Measurements from ENCODE around the gene FRK.
A peak's percentile ranks its signal among the peaks of the same experiment; 100 is the strongest.

FRK gene

DNA sequence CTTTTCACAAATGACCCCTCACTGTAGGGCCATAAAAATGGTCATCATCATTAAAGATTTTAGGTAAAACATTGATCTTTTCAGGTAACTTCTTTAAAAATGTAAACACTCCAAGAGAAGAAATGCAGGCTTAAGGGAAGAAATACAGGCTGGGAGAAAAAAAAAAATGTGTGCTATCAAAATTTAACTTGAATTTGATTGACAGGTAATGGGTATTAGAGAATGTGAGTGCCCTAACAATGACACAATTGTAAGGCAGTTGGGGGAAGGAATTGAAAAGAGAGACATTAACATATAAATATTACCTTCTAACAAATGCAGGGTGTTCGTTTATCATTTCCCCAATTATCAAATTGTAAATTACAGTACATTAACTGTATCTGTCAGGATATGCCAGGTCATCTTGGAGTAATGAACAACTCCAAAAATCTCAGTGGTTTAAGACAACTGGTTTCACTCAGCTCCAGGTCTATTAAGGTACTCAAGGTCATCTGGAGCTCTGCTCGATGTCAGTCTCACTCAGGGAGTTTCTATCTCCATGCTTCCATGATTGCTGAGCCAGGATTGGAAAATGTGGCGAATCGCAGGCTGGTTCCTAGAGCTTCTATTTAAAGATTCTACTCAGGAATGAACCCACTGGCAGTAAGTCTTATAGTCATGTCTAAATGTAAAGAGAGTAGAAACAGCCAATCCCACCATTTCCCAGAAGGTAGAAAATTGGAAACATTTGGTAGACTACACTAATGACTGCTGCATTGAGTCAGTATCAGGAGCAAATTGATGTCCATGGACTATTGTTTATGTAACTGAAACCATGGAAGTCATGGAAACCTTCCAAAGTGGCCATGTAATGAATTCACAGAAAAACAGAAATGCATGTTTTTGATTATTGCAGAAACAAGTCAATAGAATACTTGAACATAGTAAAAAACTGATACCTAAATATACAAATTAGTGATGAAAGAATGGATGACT, 55.6 kb downstream of the FRK start:
- TF ChIP-seq, protein P1, sequence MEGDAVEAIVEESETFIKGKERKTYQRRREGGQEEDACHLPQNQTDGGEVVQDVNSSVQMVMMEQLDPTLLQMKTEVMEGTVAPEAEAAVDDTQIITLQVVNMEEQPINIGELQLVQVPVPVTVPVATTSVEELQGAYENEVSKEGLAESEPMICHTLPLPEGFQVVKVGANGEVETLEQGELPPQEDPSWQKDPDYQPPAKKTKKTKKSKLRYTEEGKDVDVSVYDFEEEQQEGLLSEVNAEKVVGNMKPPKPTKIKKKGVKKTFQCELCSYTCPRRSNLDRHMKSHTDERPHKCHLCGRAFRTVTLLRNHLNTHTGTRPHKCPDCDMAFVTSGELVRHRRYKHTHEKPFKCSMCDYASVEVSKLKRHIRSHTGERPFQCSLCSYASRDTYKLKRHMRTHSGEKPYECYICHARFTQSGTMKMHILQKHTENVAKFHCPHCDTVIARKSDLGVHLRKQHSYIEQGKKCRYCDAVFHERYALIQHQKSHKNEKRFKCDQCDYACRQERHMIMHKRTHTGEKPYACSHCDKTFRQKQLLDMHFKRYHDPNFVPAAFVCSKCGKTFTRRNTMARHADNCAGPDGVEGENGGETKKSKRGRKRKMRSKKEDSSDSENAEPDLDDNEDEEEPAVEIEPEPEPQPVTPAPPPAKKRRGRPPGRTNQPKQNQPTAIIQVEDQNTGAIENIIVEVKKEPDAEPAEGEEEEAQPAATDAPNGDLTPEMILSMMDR (IDR thresholded peaks at IDR 0.05; ENCODE audit: extremely low read depth, insufficient read depth, missing control alignments) = no peak
- in situ Hi-C loops (cut with MboI; ENCODE audit: low pct_unique_long_range_greater_than_20kb, low sequenced_read_pairs, unreplicated experiment) = no loop called here
- no peak for DNase-seq (ENCODE audit: low spot score)

DNA sequence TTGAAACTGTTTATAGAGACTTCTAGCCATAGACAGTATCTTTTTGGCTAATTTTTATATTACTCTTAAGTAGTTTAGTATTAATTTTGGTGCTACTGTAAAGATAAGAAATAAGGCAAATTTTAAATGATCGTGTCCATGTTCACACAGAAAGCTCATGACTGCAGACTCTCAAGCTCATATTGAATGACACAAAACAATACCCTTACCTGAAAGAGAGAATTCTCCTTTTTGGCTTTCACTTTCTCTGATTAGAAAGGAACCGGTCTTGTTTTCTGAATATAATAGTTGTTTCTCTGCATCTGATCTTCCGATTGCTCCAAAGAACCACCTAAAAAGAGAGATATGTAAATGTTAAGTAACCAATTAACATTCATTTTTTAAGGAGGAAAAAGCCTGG, 57.0 kb downstream of the FRK start:
- in situ Hi-C loops (cut with MboI; ENCODE audit: low pct_unique_long_range_greater_than_20kb, low sequenced_read_pairs, unreplicated experiment) = no loop called here
- TF ChIP-seq, protein P1 (IDR thresholded peaks at IDR 0.05; ENCODE audit: extremely low read depth, insufficient read depth, missing control alignments) = no peak
- peak; percentile 25 for DNase-seq (ENCODE audit: low spot score)

DNA sequence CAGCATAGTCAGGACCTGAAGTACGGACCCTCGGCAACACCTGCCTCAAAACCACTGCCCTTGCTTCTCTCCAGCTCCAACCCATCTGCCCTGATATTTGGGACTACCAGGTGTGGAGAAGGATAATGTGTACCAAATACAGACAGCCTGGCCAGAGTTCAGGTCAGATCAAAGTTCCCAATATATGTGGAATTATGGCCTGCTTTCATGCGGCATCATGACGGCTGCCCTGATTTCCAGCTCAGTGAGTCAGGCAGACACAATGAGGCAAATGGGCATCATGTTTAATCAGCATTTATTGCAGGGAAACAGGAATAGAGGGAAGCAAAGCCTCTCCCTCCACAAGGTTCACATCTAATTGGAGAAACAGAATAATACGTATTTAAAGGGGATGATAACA, 57.9 kb downstream of the FRK start:
- no peak for DNase-seq (ENCODE audit: low spot score)
- in situ Hi-C loops (cut with MboI; ENCODE audit: low pct_unique_long_range_greater_than_20kb, low sequenced_read_pairs, unreplicated experiment) = no loop called here
- TF ChIP-seq, protein P1 (IDR thresholded peaks at IDR 0.05; ENCODE audit: extremely low read depth, insufficient read depth, missing control alignments) = no peak

DNA sequence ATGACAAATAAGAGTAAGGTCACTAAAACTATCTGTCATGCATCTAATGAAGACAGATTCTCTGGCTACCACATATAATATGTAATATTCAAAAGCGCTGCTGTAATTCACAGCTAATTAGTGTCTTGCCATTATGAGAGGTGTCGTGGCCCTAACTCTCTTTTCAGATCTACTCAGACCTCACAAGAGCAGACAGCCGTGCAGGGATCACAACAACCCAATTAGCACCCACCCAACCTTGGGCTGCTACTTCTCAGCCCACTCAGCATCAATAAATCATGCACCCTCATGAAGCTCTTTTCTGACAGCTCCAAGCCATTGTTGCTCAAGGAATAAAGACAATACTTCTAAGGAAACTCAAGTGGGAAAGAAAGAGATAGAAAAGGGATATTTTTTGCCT, 61.5 kb downstream of the FRK start:
- in situ Hi-C loops (cut with MboI; ENCODE audit: low pct_unique_long_range_greater_than_20kb, low sequenced_read_pairs, unreplicated experiment) = no loop called here
- TF ChIP-seq, protein P1 (IDR thresholded peaks at IDR 0.05; ENCODE audit: extremely low read depth, insufficient read depth, missing control alignments) = no peak
- no peak for DNase-seq (ENCODE audit: low spot score)

DNA sequence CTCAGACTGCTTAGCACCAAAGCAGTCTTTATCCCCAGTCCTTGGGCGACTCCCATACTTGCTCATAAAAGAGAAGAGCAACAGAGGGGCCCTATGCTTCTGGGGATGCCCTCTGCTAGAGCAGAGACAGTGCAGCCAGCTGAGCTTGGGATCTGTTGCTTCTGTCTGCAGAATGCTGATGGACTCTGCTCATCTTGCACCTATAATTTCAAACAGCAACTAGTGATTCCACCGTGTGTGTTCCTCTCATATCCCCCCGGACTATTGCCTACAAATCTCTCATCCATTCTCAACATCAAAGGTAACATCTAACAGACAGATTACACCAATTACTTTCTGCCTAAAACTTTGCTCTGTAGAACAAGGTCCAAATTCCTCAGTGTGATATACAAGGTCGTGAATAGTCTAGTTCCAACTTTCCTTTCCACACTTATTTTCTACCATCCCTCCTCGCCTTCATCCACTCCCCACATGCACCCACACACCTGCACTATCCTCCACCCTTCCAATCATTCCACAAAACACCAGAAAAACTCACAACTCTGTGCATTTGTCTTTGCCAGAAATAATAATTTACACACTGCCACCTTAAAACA, 62.6 kb downstream of the FRK start:
- in situ Hi-C loops (cut with MboI; ENCODE audit: low pct_unique_long_range_greater_than_20kb, low sequenced_read_pairs, unreplicated experiment) = no loop called here
- DNase-seq (ENCODE audit: low spot score) = no peak
- TF ChIP-seq, protein P1 (IDR thresholded peaks at IDR 0.05; ENCODE audit: extremely low read depth, insufficient read depth, missing control alignments) = no peak

DNA sequence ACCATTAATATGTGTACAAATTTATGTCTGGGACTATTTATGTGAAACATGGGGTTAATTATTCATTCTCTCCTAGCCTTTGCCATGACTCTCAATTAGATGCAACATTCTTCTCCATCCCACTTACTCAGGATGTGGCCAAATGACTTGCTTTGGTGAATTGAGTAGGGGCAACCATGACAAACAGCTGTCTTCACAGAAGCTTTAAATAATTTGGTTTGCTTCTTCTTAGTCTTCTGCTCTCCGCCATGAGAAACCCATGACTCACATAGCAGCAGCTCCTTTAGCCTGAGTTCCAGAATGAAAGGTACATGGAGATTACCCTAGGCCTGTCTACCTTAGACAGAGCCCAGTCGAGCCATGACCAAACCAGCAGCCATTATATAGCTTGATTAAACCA, 74.7 kb downstream of the FRK start:
- in situ Hi-C loops (cut with MboI; ENCODE audit: low pct_unique_long_range_greater_than_20kb, low sequenced_read_pairs, unreplicated experiment) = no loop called here
- TF ChIP-seq, protein P1 (IDR thresholded peaks at IDR 0.05; ENCODE audit: extremely low read depth, insufficient read depth, missing control alignments) = no peak
- DNase-seq (ENCODE audit: low spot score) = no peak

Data from GM13977 (cell line).